NCI-H2029 (cell line): ENCODE measurements around the gene RDX.

Experiments
- DNase-seq: peaks from one replicate; lab custom pipeline; 2025; lab: John Stamatoyannopoulos, UW

RDX gene

GRCh38 chr11:110169738-110170137 is 126.7 kb downstream of the RDX start:
- no peak for DNase-seq

GRCh38 chr11:110168033-110168803 is 128.2 kb downstream of the RDX start:
- no peak for DNase-seq

- DNase-seq: no peak
Observed at GRCh38 chr11:110165039-110165925, 131.1 kb downstream of the RDX start.

- no peak for DNase-seq
Observed at GRCh38 chr11:110162216-110162615, 134.2 kb downstream of the RDX start.

DNA sequence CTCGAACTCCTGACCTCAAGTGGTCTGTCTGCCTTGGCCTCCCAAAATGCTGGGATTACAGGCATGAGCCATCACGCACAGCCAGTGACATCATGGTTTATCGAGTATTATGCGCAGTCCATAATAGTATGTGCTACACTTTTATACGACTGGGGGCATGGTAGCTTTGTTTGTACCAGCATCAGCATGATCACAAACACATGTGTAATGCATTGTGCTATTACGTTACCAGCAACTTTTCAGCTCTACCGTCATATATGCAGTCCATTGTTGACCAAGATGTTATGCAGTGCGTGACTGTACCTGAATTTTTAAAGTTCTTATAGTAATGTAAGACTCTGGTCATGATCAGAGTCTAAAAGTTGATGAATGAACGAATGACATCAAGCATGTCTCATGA is 135.4 kb downstream of the RDX start:
- no peak for DNase-seq

- DNase-seq: no peak
Observed at GRCh38 chr11:110160437-110160836, 136.0 kb downstream of the RDX start.

GRCh38 chr11:110160016-110160415 is 136.4 kb downstream of the RDX start:
- DNase-seq: no peak

GRCh38 chr11:110159476-110159875 is 136.9 kb downstream of the RDX start:
- DNase-seq: no peak

GRCh38 chr11:110158317-110159200 is 137.9 kb downstream of the RDX start:
- DNase-seq: no peak

DNA sequence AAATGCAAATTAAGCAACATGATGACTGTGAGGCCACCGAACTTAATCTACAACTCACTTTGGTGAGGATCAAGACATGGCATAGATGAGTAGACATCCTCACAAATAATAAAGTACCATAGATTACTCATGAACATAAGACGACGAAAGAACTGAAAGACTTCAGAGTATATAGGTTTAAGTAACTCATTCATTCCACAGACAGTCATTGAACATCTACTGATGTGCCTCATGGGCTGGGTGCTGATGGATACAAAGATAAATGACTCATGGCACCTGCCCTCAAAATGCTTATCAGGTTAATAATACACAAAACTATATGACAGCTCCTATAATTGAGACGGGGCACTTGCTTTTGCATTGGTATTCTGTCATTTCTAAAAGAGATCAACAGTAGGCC is 139.9 kb downstream of the RDX start:
- DNase-seq: no peak

GRCh38 chr11:110153474-110153873 is 142.9 kb downstream of the RDX start:
- DNase-seq: no peak

DNA sequence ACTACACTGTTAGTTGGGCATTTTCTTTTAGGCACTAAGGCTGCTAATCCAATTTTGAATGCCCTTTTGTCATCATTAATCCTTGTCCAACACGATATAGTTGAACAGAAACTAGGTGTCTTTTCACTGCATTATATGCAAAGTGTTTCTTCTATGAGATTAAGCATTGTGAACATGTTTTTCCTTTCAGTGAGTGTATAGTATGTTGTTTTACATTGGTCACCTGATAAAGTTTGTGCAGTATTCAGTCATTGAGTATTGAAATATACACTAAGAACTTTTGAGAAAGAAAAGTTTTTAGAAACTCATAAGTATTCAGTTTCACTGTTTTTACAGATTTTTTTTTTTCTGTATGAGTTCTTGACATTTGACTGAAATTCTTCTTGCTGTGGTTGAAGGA is 144.2 kb downstream of the RDX start:
- no peak for DNase-seq

DNA sequence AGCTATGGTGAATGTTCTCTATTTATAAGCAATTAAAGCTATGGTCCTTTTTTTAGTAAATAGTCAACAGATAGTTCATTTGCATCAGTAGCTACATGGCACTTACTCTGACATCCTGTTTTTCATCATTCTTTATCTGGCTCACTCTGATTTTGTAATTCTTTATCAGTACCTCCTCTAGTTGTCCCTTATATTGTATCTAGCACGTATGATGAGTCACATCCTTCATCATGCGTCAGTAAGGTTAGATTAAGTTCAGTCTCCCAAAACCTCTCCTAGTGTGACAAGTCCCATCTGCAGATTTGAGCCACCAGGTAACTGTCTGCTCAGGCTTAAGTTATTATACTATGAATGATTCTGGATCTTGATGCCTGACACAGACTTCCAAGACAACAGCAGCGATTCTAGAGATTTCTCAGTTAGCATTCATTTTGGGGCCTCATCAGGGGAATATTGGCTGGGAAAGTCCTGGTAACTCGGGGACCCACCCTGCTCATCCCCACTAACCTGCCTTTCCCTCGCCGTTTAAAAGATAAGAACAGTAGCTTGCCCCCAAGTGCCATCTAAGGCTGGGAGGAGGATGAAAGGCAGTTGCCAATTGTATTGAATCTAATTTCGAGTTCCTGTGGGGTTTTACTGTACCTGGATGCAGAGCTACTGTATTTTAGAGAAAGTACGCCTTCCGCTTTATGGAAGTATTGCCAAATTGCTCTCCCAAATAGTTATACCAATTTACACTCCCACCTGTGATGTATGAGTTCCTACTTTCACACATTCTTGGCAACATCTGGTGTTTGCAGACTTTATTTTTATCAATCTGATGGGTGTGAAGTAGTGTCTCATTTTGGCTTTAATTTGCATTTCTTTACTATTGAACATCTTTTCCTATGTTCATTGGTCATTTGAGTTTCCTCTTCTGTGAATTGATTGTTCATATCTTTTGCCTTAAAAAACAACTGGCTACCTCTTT is 147.4 kb downstream of the RDX start:
- DNase-seq: no peak

- DNase-seq: no peak
Observed at GRCh38 chr11:110147962-110148709, 148.3 kb downstream of the RDX start.

DNA sequence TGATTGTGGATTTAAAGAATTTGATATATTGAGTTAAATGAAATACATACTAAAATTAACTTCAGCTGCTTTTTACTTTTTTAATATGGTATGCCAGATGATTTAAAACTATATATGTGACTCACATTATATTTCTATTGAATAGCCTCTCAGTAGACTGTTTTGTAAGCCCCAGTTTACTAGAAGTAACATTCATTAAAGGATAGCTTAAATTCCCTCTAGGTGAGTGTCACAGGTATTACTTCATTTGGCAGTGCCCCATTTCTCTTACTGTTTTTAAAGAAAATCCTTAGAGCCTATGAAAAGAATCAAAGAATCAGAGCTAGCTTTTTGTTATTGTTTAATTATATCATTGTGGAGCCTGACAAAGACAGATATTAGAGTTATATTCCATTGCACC is 154.6 kb downstream of the RDX start:
- DNase-seq: no peak

- no peak for DNase-seq
Observed at GRCh38 chr11:110134110-110134509, 162.3 kb downstream of the RDX start.

DNA sequence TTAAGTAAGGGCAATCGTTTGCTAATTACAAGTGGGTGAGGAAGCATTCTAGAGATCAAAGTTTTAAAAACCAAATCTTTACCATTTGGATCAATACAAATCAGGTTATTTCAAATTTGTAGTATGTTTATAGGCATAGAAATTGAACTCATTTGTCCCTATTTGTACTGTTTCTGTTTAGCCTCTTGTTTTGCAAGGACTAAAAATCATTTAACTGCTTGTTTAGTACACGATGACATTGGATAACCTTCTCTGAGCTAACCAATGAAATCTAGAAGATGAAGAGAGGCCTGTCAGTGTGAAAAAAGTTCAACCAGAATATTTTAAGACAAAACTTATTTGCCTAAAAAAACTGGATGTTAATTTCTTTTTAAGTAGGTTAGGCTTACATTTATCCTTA is 163.3 kb downstream of the RDX start:
- DNase-seq: no peak

DNA sequence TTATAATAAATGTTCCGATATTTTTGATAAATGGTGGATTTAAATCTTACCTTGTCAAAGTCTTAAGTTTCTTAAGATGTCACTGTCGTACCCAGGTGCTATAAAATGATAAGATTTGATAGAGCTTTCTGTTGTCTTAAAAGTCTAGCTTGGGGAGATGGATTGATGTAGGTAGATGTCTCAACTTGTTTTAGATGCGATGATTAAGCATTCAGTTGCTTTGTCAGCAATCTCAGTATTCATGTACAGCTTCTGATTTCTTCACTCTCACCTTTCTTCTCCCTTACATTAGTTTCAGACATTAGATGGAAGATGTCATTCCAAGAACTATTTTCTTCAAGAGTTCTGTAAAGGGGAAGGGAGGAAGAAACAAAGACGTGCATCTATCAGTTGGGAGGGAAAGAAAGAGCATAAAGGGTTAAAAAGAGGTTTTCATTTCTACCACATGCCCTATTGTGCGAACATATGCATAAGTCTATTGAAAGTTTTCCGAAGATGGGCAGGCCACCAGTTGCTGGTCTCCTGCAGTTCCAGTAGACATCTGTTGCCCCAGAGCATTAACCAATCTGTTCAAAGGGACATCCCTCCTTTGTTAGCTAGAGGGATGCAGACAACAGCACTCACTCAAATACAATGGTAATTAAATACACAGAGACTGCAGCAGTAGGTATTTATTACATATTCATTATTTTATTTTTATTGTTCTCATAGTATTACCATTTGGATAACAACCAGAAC is 164.9 kb downstream of the RDX start:
- DNase-seq: no peak

GRCh38 chr11:110130642-110131238 is 165.7 kb downstream of the RDX start:
- DNase-seq: peak; percentile 90
